ENCODE data around the gene TBC1D9.

TBC1D9 gene

GRCh38 chr4:140719686-140720085, 36.5 kb downstream of the TBC1D9 start:
- H3K27me3 ChIP-seq (replicated peaks) = no peaks in the 10 kb centered on the region
- no peak overlapping the region for H3K4me3 ChIP-seq (ENCODE audit: low read depth, low read length)
- TF ChIP-seq CTCF (IDR thresholded peaks at IDR 0.05; ENCODE audit: low read depth, low read length, missing control alignments) = no peak
- DNase-seq = no peak
- H3K36me3 ChIP-seq (replicated peaks) = no peaks in the 10 kb centered on the region
- H3K27ac ChIP-seq = no peak overlapping the region
- in situ Hi-C loops (cut with HindIII; ENCODE audit: low pct_ligation_motif_present, low sequenced_read_pairs) = no loop called here

- Histone ChIP-seq H3K27ac (peak overlapping the region; percentile 83), H3K36me3 (replicated peaks) (no peaks in the 10 kb centered on the region), H3K4me3 (ENCODE audit: low read depth, low read length) (no peak overlapping the region), H3K27me3 (replicated peaks) (no peaks in the 10 kb centered on the region)
- no peak for TF ChIP-seq CTCF (IDR thresholded peaks at IDR 0.05; ENCODE audit: low read depth, low read length, missing control alignments)
- peak; percentile 59 for DNase-seq
- in situ Hi-C loops (cut with HindIII; ENCODE audit: low pct_ligation_motif_present, low sequenced_read_pairs) = no loop called here
Measured at GRCh38 chr4:140719022-140719421, 37.2 kb downstream of the TBC1D9 start.

DNA sequence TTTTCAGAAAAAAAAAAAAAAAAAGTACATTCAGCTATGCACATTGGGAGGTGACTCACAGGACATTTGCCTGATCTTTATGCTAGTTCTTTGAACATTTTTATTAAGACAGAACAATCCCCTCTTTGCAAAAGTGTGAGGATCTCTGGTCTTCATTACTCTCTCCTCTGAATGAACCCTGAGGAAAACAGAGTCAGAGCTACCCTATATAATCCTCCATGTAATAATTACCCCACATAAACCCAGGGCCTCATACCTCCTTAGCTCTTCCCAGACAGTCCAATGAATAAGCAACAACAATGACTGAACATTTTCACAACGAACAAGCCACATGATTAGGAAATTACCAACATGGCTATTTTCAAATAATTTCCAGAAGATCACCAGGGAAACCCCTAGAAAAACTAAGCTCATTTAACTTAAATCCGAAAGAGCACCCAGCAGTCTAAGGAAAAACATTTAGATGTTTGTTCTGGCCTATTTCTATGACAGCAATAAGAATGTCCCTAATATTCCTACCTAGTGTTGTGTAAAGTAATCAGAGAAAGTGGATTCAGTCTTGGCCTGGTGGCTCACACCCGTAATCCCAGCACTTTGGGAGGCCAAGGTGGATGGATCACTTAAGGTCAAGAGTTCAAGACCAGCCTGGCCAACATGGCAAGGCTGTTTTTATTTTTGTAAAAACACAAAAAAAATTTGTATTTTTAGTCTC, 37.8 kb downstream of the TBC1D9 start:
- peak overlapping the region; percentile 83 for H3K27ac ChIP-seq
- no peak for TF ChIP-seq CTCF (IDR thresholded peaks at IDR 0.05; ENCODE audit: low read depth, low read length, missing control alignments)
- peak; percentile 53 for DNase-seq
- H3K36me3 ChIP-seq (replicated peaks) = no peaks in the 10 kb centered on the region
- H3K27me3 ChIP-seq (replicated peaks) = no peaks in the 10 kb centered on the region
- no peak overlapping the region for H3K4me3 ChIP-seq (ENCODE audit: low read depth, low read length)
- in situ Hi-C loops (cut with HindIII; ENCODE audit: low pct_ligation_motif_present, low sequenced_read_pairs) = no loop called here

DNA sequence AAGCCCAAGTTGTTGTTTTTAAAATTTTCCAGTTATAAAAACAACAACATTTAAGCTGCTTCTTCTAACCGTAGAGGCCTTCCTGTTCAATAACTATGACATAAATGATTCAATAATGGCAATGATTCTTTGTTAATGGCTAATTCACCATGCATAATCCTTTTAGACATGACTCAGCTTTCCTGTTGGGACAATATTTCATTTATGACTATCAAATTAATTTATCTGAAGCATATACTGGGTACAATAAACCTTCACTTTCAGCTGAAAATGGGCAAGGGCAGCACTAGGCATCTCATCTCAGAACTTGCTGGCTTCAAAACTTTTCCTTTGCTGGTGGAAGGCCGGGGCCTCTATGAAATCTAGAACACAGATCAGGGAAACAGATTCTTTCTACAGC, 38.9 kb downstream of the TBC1D9 start:
- peak overlapping the region; percentile 83 for H3K27ac ChIP-seq
- in situ Hi-C loops (cut with HindIII; ENCODE audit: low pct_ligation_motif_present, low sequenced_read_pairs) = no loop called here
- no peak for DNase-seq
- no peaks in the 10 kb centered on the region for H3K27me3 ChIP-seq (replicated peaks)
- H3K36me3 ChIP-seq (replicated peaks) = no peaks in the 10 kb centered on the region
- TF ChIP-seq CTCF (IDR thresholded peaks at IDR 0.05; ENCODE audit: low read depth, low read length, missing control alignments) = no peak
- no peak overlapping the region for H3K4me3 ChIP-seq (ENCODE audit: low read depth, low read length)

DNA sequence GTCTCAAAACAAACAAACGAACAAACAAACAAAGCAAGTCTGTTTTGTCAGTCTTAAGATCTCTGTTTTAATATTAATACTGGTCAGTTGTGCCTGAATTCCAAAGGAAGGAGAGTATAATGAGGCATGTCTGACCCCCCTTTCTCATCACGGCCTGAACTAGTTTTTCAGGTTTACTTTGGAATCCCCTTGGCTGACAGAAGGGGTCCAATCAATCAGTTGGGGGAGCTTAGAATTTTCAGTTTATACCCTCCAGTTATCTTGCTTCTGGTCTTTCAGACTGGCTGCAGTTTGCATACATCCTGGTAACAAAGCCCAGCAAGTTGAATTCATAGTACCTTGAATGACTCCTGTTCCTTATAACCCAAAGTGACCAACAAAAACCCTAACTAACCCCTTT, 41.1 kb downstream of the TBC1D9 start:
- in situ Hi-C loops (cut with HindIII; ENCODE audit: low pct_ligation_motif_present, low sequenced_read_pairs) = no loop called here

More for the DNA sequence above, 41.1 kb downstream of the TBC1D9 start:
- H3K4me3 ChIP-seq (ENCODE audit: low read depth, low read length) = no peak overlapping the region
- no peak for TF ChIP-seq CTCF (IDR thresholded peaks at IDR 0.05; ENCODE audit: low read depth, low read length, missing control alignments)
- no peaks in the 10 kb centered on the region for H3K27me3 ChIP-seq (replicated peaks)
- H3K27ac ChIP-seq = no peak overlapping the region
- H3K36me3 ChIP-seq (replicated peaks) = no peaks in the 10 kb centered on the region
- DNase-seq = no peak
